ENCODE data around the gene UBQLN1. TPM values are rescaled to one million over a fixed set of nuclear protein-coding genes. Genes with fewer than 3 reads are reported as not detected.
"Not testable (repeated sequence)": the region's sequence is repeated elsewhere in the genome, so short reads cannot be mapped to it uniquely, and the experiment has no call there.

Gene UBQLN1
- total RNA-seq, 1 donor from 2014 or later: 265 TPM

GRCh38 chr9:83630938-83631457, 76.8 kb downstream of the UBQLN1 start:
- no peak for DNase-seq

GRCh38 chr9:83629433-83630104, 78.2 kb downstream of the UBQLN1 start:
- DNase-seq: no peak

GRCh38 chr9:83628540-83628939, 79.2 kb downstream of the UBQLN1 start:
- DNase-seq: no peak

- no peak for DNase-seq
These were observed 82.6 kb downstream of the UBQLN1 start for GRCh38 chr9:83625178-83625577.

- DNase-seq: no peak
These were observed 84.1 kb downstream of the UBQLN1 start for GRCh38 chr9:83623679-83624076.

GRCh38 chr9:83622939-83623678, 84.6 kb downstream of the UBQLN1 start, which contains the start of gene IDNK:
IDNK (plus strand) TSS chr9:83623143; CDS start chr9:83623172, 29 bp downstream.
- DNase-seq: peak; percentile 60

GRCh38 chr9:83622433-83622938, 85.3 kb downstream of the UBQLN1 start:
- no peak for DNase-seq

- no peak for DNase-seq
These were observed 86.7 kb downstream of the UBQLN1 start for GRCh38 chr9:83620841-83621636.

- no peak for DNase-seq
These were observed 90.5 kb downstream of the UBQLN1 start for GRCh38 chr9:83617299-83617698.

GRCh38 chr9:83613298-83613697, 94.5 kb downstream of the UBQLN1 start:
- DNase-seq: not testable (repeated sequence)

Other genes with a start within 250 kb of the UBQLN1 start
- 68.8 TPM for gene FRMD3, start 169.6 kb downstream of the UBQLN1 start, total RNA-seq
- 6.4 TPM for gene IDNK, start 84.8 kb downstream of the UBQLN1 start, total RNA-seq
- 10.9 TPM for gene GKAP1, start 109.8 kb upstream of the UBQLN1 start, total RNA-seq
- gene KIF27, start 213.5 kb upstream of the UBQLN1 start, total RNA-seq: 17.3 TPM